Activated gamma-delta T cell treated with Interleukin-2 at 50 U/mL for 16 hours (primary cell): Measurements from ENCODE around the gene ULK3.
A peak's percentile ranks its signal among the peaks of the same experiment; 100 is the strongest.

Experiments used
- DNase-seq: peaks from one replicate; pipeline ENCODE4 v3.0.0-alpha.2; 2020

ULK3 gene

DNA sequence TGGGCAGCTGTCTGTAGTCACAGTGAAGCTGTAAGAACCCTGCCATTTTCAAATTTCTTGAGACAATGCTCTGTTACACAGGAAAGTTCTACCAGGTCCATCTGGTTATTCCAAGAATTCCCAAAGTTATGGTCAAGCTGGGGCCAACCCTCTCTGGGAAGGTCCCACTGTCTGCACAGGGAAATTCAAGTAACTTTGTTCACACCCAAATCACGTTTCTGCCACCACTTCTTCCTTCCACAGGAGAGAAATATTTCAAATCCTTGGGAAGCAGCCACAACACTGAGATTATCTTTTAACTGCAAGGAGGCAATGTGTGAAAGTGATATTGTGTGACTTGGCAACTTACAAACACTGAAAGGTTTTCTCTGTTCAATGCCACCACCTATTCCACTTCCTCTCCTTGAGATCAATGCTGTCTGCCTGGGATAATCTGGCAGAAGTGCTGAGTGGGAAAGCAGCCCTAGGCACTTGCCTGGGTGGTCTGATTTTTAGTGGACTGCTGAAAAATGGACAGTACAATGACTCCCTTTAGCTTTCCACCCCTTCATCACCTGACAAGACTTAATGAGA lies 24.6 kb upstream of the ULK3 start:
- no peak for DNase-seq

DNA sequence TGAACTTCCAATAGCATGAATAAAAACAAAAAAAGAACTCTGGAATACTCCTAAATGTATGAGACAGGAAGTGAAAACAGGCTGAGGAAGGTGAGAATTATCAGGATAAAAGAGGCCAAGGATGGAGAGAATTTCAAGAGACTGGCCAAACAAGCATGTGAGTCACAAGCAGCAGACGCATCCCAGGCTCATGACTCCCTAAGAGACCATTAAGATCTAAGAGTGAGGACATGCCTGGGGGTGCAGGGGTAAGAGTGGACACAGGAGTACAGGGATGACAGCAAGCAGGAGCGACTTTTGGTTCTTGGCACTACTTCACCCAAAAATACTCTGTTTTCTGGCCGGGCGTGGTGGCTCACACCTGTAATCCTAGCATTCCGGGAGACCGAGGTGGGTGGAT lies 23.1 kb upstream of the ULK3 start:
- no peak for DNase-seq

DNA sequence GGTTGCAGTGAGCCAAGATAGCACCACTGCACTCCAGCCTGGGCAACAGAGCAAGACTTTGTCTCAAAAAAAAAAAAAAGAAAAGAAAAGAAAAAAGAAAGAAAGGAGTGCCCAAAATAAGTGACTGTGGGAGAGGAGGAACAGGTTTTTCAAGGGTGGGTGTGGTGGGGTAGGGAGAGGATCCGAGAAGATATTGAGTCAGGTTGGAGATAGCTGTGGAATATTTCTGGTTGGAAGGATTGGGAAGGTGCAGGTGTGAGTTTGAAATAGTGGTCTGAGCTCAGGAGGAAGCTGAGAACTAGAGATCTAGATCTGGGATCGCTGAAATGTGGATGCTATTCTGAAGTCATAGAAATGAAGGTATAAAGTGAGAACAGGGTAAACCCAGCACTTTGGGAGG lies 22.4 kb upstream of the ULK3 start:
- no peak for DNase-seq

DNA sequence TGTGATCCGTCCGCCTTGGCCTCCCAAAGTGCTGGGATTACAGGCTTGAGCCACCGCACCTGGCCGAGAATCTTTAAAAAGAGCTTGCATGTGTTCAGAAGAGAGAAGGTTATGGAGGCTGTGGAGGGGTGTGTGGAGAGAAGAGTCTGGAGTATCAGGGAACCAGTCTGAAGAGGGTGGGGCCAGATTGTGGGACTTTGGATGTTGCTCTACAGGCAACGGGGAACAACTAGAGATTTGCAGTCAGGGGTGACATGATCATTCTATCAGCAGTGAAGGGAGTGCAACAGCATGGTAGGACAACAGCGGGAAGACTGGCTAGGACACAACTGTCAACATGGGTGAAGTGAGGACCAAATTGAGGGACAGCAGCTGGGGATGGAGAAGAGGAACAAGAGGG lies 21.3 kb upstream of the ULK3 start:
- DNase-seq, result no peak

DNA sequence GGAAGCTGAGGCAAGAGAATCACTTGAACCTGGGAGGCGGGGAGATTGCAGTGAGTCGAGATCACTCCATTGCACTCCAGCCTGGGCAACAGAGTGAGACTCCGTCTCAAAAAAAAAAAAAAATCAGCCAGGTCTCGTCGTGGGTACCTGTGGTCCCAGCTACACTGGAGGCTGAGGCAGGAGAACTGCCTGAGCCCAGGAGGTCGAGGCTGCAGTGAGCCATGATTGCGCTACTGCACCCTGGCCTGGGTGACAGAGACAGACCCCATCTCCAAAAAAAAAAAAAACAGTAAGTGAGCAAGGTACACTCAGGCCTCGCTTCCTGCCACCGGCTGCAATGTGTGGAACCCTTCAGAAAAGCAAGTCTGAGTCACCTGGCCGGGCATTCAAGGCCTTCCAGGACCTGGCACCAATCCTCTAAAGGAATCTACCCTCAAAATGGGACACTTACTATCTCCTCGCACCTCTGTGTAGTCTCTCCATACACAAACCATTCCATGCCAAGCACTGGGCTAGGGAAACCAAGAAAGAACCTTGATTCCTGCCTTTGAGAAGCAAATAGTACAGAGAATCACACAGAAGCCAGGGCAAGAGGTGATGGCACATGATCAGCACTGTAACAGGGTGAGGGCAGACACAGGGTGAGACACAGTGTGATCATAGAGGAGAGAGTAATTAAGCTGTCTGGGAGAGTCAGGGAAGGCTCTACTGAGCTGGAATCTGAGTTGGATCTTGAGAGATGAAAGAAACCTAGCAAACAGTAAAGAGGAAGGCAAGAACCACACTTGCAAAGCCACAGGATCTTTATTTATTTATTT lies 20.5 kb upstream of the ULK3 start:
- no peak for DNase-seq

DNA sequence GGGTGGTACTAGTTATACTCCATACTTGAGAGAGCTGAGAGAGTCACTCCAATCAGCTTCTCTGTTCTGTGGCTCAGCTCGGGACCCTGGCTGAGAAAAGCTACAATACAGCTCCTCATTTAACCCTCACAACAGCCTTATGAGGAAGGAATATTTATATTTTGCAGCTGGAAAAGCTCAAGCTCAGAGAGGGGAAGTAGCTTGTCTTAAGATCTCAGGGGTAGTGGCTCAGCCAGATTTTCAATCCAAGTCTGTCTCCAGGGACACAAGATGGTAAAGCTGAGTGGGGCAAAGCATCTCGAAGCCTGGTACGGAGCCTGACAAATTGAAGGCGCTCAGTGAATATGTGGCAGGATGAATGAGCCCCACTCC lies 15.4 kb upstream of the ULK3 start:
- DNase-seq, result no peak

DNA sequence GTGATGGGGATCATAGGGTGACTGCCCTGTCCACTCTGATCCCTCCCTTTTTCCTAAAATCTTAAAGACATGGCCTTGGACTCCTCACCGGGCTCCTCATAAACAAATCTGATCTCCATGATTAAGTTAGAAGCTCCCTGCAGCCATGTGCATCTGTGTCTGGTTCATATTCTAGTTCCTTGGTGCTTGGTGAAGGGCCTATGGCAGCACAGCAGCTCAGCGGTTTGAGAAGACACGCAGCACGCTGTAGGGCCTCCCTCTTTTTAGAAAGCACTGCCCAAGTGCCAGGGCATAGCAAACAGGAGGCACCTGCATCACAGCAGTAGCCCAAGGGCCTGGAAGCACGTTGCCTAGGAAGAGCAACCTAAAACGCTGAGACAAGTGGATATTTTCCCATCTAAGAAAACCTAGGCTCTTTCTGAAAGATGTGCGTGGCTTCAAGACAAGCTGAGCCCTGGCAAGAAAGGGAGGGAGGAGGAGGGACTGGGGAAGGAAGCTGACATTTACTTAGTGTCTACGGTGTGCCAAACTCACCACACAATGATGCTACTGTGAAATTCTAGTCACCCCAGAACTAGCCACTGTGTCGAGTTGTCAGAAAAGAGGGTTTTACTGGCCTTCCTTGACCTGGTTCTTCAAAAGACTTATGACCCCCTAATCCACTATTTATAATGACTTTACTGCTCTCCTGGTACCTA lies 14.9 kb upstream of the ULK3 start:
- no peak for DNase-seq

DNA sequence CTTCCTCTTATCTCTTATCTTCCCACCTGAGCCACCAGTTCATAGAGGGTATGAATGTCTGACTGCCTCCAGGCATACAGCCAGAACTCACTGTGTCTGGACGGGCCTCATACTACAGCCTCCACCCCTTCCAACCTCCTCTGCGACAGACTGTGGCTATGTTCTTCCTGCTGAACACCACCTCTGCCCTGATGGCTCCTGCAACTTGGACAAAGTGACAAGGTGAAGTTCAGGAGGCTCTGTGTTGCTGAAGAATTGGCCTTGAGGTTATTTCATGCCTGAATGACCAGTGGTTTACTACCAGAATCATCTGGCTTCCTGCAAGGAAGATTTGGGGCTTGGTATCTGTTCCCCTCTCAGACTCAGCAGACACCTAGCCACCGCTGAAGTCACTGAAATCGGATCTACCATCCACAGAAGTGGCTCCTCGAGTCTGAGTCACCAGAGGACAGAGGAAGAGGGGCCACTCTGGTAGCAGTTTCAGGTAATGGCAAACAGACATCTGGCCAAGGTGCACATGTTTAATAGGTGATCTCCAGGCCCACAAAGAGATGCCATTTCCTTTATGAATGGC lies 14.2 kb upstream of the ULK3 start:
- DNase-seq, result no peak

DNA sequence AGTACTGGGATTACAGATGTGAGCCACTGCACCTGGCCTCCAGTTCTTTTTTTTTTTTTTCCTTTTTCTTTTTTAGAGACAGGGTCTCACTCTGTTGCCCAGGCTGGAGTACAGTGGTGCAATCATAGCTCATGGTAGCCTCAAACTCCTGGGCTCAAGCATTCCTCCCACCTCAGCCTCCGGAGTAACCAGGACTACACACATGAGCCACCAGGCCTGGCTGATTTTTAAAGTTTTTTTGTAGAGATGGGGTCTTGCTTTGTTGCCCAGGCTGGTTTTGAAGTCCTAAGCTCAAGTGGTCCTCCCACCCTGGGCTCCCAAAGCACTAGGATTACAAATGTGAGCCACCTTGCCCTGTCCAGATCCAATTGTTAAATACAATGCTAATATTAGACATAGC lies 13.6 kb upstream of the ULK3 start:
- no peak for DNase-seq

DNA sequence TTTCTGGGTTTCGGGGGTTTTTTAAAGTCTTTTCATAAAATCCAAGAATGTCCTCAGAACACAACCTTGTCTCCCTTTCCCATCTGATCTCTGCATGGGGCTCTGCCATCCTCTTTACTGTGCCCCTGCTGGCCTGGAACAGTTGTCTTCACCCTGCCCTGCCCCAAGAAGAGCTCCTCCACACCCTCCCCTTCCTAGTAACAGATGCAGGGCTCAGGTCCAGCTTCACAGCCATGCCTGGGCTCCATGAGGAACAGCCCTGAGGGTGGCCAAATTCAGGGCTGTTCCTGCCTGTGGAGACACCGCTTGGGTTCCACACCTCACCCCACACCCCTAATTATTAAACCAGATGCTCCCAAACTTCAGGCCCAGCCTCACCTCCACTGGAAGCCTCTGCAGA lies 12.9 kb upstream of the ULK3 start:
- no peak for DNase-seq

DNA sequence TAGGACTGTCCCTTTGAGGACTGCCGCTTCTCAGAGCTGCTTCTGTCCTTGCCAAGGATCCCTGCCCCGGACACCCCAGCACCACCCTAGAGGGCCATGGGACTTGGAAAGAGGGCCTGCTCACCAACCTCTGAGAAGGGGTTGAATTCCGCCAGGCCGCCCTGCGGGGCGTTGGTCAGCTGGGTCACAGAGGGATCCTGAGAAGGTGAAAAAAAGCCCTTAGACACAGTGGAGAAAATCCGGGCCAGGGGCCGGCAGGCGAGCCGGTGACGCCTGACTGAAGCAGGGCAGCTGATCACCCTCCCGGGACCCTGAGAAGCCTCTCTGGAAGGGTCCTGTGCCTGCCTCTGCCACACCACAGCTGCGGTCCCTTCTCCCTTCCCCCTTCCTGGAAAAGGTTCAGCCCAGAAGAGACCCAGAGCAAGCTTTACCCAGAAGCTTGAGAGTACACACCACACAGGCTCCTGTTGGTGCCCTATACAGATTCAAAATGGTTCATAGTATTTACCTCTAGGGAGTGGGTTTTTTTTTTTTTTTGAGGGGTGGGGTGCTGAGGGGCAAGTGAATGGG lies 11.6 kb upstream of the ULK3 start:
- no peak for DNase-seq

DNA sequence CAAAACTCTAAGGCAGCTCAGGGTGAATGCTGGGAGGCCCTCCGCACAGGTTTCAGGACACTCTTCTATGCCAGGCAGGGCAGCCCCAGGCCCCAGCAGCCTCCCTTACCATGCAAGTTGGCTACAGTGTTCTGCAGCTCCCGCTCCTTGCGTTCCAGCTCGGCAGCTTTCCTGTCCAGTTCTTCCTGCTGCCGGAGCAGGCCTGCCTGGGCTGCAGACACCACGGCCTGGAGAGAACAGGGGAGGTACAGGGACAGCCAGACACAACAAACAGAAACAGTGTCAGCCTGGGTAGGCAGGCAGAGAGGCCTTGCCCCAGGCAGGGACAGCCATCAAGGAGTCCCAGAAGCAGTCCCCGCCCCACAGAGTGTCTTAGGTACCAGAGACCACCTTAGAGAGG lies 9.0 kb upstream of the ULK3 start:
- DNase-seq, result no peak

DNA sequence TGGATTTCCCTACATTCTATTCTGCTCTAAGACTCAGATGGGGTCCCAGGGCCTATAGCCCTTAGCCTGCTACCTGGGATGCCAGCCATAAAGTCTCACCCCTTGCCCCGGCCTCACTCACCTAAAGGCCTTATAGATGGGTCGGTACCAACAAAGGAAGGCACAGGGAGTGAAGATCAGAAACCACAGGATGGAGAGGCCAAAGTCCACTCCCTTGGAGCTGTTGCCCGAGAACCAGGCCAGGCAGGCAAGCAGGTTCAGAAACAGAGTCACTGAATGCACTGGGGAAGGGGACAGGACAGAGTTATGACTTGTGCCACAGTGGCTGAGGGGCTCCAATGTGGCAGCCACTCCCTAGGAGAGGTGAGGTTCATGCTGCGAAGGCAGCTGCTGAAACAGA lies 7.4 kb upstream of the ULK3 start:
- DNase-seq, result no peak

DNA sequence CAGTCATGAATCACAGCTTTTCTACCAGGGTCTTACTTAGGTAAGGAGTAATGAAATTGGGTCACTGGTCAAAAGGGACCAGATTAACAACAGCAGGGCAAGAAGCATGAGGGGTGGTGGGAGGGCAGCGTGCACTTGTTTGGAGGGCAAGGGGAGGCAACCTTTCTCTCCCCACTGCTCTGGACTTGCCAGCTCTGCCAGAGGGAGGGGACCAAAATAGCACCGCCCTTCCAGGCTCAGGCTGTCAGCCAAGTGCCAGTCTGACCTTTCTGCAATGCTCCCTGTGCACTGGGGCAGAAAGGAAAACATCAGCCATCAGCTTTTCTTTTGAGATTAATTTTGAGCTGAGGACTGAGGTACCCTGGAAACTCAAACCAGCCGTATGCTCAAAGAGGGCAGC lies 4.5 kb upstream of the ULK3 start:
- no peak for DNase-seq

DNA sequence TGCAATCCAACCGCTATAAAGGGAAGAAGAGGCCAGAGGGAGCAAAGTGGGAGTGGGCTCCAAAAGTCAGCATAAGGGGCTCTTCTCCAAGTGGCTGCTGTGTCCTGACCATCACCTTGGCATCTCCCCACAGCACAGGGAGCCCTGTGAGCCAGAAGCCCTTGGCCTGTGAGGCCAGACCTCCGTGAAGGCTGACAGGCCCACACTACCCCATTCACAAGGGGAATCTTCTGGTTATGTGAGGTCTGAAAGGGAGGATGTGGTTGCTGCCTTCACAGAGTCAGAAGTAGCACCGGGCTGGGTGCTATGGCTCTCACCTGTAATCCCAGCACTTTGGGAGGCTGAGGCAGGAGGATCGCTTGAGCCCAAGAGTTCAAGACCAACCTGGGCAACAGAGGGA lies 2.6 kb upstream of the ULK3 start:
- no peak for DNase-seq

DNA sequence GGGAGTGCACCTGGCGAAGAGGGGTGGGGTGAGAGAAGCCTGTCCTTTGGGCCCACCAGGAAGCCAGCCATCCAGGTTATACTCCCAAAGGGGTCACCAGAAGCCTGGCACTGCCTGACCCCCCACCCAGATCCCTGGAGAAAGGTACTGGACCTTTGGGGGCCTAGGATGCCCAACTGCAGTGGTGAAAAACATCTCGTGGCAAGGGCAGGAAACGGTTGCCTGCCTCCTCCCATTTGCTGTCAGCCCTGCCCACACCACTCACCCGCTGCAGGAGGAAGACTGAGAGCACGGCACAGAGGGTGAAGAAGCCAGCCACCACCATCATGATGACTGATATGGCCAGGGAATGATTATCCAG lies 2.2 kb upstream of the ULK3 start:
- peak; percentile 63 for DNase-seq

DNA sequence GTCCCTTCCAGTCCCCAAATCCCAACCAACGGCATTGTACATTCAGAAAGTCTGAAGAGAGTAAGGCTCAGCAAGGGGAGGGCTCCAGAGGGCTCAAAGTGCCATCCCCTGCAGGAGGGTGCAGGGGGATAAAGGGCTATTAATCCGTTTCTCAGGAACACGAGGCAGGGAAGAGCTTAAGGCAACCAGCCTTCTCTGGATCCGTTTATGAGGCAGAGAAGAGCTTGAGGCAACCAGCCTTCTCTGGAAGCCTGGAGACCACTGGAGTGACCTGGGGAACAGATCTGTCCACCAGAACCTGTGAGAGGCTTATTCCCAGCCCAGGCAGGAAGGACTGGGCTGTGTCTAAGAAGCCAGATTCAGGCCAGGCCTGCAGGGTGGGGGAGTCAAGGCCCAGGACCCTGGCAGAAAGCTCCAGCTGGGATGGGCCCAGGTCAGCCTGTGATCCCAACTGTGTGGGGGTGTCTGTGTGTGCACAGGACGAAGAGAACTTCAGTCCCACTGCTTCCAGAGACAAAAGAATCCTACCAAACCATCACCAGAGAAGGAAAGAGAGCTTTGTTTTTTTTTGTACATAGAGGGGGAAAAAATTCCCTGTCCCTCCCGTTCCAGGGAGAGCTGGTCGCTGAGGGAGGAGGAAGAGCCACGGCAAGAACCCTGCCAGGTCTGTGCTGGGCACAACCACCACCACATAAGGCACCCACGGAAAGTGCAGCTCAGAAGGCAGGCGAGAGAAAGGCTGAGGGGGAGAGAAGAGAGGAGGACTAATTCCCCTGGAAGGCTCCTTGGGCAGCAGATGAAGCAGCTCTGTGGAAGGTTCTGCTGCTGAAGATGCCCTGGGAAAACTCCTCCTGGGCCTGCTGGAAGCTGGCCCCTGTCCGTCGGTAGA lies 1.6 kb upstream of the ULK3 start:
- no peak for DNase-seq

DNA sequence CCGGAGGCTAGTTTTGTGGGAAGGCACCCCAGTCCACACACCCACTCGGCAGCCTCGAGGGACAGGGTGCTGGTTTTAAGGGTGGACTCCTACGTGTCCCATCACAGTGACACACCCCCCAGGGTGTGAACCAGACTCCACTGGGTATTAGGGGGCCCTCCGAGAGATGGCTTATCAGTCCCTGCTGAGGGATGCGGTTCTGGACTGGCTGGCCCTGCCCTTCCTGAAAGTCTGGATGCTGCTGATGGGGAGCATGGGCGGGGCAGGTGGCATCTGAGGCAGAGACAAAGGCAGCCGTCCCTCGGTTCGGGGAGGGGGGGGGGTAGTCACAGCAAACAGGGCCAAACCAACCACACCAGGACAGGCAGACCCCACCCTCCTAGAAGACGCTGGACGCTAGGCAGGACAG lies 939 bp upstream of the ULK3 start:
- no peak for DNase-seq

DNA sequence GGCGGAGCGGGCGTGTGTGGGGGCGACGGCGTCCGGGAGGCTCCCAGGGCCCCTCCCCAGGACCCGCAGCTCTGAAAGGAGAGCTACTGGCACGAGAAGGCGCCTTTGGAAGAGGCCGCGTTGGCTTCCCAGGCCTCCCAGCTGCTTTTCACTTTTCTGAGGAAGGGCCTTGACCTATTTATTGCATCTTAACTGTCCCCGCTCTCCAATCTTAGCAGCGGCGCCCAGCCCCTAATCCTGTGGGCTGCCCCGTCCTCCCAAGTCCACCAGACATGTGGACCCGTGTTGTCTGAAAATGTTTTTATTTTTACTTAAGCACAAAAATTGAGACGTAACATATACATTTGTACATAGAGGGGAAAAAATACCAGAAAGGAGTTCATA lies 481 bp upstream of the ULK3 start:
- no peak for DNase-seq

DNA sequence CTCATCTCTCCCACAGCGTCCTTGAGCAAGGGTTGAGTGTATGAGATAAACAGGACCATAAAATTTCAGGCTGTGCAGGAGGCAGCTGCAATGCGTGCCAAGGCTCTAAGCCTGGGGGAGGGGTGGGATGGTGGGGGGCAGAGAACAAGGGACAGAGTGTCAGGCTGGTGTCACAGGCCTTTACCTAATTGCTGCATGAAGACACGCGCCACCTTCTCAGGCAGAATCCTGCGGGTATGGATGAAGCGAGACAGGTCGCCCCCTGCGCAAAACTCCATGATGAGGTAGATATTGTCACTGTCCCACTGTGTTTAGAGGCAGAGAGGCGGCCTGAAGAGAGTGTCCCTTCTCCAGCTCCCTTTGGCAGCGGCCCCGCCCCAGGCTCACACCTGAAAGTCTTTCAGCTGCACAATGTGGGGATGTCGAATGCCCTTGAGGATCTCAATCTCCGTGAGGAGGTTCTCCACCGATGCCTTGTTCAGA lies 1.0 kb downstream of the ULK3 start:
- DNase-seq, result no peak

DNA sequence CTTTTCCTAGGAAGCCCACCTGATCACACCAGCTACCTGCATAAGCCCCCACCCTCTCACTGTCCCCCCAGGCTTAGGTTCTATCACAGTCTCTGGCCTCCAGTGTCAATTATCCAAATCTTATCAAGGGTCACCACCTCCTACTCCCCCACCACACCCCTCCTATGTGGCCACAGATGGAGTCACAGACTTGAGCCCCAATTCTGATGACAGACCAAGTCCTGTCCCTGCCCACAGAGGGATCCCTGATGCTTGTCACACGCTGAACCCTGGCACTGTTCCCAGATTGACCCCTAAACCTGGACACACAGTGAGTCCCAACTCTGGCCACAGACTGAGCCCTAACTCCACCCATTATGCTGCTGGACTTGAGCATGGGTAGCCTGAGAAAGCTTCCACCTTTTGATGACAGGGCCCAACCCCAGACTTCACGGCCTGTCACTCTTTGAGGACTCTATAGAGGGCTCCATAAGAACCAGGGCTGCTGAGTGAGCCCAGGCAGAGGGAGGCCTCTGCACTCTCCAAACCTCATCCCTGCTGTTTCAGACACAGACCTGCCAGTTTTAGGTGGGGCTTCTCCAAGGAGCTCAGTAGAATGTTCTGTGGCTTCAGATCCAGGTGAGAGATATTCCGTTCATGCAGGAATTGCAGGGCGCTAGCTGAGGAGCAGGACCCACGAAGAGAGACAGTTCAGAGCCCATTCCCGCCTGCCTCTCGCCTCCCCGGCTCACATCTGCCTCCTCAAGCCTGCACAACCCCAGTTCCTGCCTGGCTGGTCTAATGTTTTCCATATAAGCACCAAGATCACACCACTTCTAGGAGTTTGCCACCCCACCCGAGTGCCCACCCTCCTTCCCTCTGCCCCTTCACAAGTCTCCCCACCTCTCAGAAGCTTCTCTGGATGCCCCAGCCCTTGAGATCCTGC lies 1.8 kb downstream of the ULK3 start:
- DNase-seq, result no peak
